ENCODE data around the gene C6orf136. TPM values are rescaled to one million over a fixed set of nuclear protein-coding genes. Genes with fewer than 3 reads are reported as not detected.

The C6orf136 gene
- total RNA-seq, 1 experiment from 2014 or later: 34.8 TPM

DNA sequence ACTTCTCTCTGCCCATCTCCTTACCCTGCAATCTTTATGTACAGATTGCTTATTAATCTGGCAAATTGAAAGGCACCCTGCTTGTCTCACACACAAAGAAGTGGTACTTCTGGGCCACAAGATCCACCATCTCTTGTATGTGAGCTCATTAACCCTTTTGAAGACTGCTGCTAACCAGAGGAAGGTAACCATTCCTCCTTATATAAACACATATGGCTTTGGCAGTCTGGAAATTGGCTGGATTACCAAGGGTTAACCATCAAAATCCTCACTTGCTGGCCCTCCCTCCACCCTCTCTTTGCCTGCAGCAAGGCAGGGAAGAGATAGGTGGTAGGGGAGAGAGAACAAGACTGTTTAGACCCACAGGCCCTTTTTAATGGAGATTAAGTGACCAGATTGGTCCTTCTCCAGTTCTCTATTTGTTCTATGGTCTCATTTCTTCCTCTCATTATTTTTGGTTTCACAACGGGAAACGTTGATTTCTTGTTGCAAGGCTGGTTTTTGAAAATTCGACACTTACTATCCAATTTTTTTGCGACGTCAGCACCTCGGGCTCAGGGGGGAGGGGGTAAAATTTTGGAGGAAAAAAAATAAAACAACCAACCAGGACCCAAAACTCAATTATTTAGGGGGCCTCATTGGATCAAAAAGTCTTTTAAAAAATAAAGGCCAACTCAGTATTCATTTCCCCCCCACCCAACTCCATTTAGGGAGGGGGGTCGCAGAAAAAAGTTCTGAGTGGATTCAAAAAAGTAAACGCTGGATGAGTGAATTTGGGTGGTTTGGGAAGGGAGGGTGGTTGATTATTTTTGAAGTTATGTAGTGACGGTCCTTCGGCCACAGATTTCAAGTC is 30.7 kb upstream of the C6orf136 start (continued):
- TF ChIP-seq, protein P1, sequence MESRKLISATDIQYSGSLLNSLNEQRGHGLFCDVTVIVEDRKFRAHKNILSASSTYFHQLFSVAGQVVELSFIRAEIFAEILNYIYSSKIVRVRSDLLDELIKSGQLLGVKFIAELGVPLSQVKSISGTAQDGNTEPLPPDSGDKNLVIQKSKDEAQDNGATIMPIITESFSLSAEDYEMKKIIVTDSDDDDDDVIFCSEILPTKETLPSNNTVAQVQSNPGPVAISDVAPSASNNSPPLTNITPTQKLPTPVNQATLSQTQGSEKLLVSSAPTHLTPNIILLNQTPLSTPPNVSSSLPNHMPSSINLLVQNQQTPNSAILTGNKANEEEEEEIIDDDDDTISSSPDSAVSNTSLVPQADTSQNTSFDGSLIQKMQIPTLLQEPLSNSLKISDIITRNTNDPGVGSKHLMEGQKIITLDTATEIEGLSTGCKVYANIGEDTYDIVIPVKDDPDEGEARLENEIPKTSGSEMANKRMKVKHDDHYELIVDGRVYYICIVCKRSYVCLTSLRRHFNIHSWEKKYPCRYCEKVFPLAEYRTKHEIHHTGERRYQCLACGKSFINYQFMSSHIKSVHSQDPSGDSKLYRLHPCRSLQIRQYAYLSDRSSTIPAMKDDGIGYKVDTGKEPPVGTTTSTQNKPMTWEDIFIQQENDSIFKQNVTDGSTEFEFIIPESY (IDR thresholded peaks at IDR 0.05; ENCODE audit: extremely low read depth, insufficient replicate concordance, low read length): no peak

DNA sequence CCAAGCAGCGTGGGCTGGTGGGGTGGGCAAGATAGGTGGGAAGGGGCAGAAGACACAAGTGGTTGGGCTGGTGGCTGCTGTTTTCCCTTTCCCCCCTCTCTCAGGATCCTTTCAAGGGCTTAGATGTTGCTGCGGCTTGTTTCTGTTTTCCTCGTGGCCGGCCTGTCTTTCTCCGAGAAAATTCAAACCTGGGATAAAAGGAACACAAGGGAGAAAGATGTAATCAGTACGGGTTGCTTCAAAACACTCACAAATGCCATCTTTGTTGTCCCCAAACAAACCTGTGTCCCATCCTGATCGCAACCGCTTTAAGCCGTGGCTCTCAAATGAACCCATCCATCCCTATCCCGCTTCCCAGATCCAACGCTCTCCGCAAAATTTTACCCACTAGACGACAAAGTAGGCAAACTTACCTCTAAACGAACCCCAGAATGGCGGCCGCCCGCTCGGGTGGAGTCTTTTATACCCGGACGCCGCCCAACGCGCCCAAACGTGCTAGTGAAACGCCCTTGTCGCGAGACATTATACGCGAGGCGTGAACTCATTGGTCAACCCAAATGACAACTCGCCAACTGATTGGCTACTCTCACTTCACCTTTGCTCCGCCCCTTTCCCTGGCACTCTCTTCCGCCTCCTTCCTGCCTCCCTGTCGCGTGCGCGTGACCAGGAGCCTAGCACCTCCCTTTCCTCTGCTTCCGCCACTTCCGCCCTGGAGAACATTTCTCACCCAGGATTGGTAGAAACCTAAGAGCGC is 29.9 kb upstream of the C6orf136 start, which contains the start of gene PPP1R10:
Gene PPP1R10 (minus strand): TSS at position 433 of the 754 bp plus-strand sequence. CDS start 7,299 bp downstream, outside the sequence.
- Histone ChIP-seq H3K9me2 (ENCODE audit: insufficient read depth) (no peaks in the 10 kb centered on the region), H3K9ac (ENCODE audit: low read length) (peak within 1 kb of the TSS; percentile 98), H2AFZ (ENCODE audit: low read depth, low read length, poor library complexity, severe bottlenecking) (no peak within 1 kb of the TSS), H3K4me3 (replicated peaks in 1 of 2; ENCODE audit: low read depth in 1 of 2, low read length in 2 of 2) (peak within 1 kb of the TSS; percentile 92 to 94), H4K20me1 (ENCODE audit: insufficient read depth) (no peaks in the 10 kb centered on the region; the same call in 1 of the 2 replicates), H3K79me2 (ENCODE audit: insufficient read depth, low read length) (peaks cover 69% of the 10 kb centered on the region), H3K36me3 (ENCODE audit: control insufficient read depth in 1 of 2, insufficient read depth in 2 of 2, low read length in 2 of 2) (peaks cover 21 to 34% of the 10 kb centered on the region in 2 experiments), H3K27me3 (ENCODE audit: insufficient read depth, low read length) (no peaks in the 10 kb centered on the region), H3K4me1 (ENCODE audit: control insufficient read depth in 1 of 2, insufficient read depth in 2 of 2, low read length in 2 of 2) (peaks cover 13 to 40% of the 10 kb centered on the region in 2 experiments), H3K4me2 (ENCODE audit: low read length) (peak within 1 kb of the TSS; percentile 87), H3K9me3 (ENCODE audit: control insufficient read depth in 1 of 2, insufficient read depth in 1 of 2, low read depth in 1 of 2, low read length in 2 of 2) (no peaks in the 10 kb centered on the region), H3K27ac (ENCODE audit: low read depth, low read length) (peak within 1 kb of the TSS; percentile 87)
- CTCF ChIA-PET: interaction anchor here (0.6 to 1.0 kb wide), 2 partner anchors 114 to 163 kb away, joined by 4 to 5 read pairs; no protein-coding TSS in a partner anchor
- ATAC-seq: peak; percentile 81
- TSS peak; percentile 76 for BruUV-seq (replicated peaks)
- intact Hi-C loops (cut with micrococcal nuclease): loop anchor here (1.0 to 10.0 kb wide), 4 partner anchors 9 to 198 kb away; partner anchors contain the start of genes ATAT1 and DHX16
- peak; percentile 100 for DNase-seq (ENCODE audit: low read depth, low spot score)
- POLR2A ChIA-PET: interaction anchor here (0.6 to 1.6 kb wide), 8 partner anchors 9 to 114 kb away, joined by 3 to 7 read pairs (median 4); partner anchors contain the start of genes ATAT1, MDC1 and PRR3
- RAD21 ChIA-PET (ENCODE audit: low non-redundant PET in 1 of 2, low total read pairs in 2 of 2, uncharacterized antibody in 2 of 2, unreplicated experiment in 2 of 2): no interaction called here
- TF ChIP-seq CBX3 (IDR thresholded peaks at IDR 0.05; ENCODE audit: low read depth): no peak
- TF ChIP-seq, protein P2, sequence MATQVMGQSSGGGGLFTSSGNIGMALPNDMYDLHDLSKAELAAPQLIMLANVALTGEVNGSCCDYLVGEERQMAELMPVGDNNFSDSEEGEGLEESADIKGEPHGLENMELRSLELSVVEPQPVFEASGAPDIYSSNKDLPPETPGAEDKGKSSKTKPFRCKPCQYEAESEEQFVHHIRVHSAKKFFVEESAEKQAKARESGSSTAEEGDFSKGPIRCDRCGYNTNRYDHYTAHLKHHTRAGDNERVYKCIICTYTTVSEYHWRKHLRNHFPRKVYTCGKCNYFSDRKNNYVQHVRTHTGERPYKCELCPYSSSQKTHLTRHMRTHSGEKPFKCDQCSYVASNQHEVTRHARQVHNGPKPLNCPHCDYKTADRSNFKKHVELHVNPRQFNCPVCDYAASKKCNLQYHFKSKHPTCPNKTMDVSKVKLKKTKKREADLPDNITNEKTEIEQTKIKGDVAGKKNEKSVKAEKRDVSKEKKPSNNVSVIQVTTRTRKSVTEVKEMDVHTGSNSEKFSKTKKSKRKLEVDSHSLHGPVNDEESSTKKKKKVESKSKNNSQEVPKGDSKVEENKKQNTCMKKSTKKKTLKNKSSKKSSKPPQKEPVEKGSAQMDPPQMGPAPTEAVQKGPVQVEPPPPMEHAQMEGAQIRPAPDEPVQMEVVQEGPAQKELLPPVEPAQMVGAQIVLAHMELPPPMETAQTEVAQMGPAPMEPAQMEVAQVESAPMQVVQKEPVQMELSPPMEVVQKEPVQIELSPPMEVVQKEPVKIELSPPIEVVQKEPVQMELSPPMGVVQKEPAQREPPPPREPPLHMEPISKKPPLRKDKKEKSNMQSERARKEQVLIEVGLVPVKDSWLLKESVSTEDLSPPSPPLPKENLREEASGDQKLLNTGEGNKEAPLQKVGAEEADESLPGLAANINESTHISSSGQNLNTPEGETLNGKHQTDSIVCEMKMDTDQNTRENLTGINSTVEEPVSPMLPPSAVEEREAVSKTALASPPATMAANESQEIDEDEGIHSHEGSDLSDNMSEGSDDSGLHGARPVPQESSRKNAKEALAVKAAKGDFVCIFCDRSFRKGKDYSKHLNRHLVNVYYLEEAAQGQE (IDR thresholded peaks at IDR 0.05; ENCODE audit: low read depth): no peak
- TF ChIP-seq POLR2AphosphoS5 (IDR thresholded peaks at IDR 0.05; ENCODE audit: low read depth, low read length): peak; percentile 100
- peak; percentile 97 for TF ChIP-seq YY1 (IDR thresholded peaks at IDR 0.05; ENCODE audit: extremely low read depth, insufficient replicate concordance, low read depth, low read length)
- TF ChIP-seq, protein P1 (IDR thresholded peaks at IDR 0.05; ENCODE audit: extremely low read depth, insufficient replicate concordance, low read length): peak; percentile 92
- TF ChIP-seq ELF1 (IDR thresholded peaks at IDR 0.05; ENCODE audit: borderline replicate concordance, low read depth): no peak
- no peak for TF ChIP-seq JUND (IDR thresholded peaks at IDR 0.05)
- no peak for TF ChIP-seq FOSL1 (IDR thresholded peaks at IDR 0.05; ENCODE audit: low read depth)
- TF ChIP-seq EGR1 (IDR thresholded peaks at IDR 0.05; ENCODE audit: low read depth): no peak
